ENCODE results near the gene SLC8A3.

Gene SLC8A3

DNA sequence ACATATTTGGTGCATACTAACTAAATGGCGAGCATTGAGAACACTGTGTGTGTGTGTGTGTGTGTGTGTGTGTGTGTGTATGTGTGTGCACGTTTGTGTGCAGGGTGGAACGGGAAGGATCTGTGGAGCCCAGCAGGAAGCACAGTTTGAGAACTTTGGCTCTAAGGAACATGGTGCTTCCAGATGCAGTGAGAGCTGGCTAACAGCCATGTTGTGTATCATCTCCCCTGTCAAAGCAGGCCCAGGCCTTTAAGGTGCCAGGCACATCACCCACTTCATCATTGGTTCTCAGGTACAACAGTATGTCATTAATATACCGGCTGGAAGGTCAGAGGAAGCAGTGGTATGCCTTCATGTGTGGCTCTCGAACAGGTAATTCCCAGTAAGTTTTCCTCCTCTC, 72.5 kb downstream of the SLC8A3 start:
- no peak for DNase-seq

DNA sequence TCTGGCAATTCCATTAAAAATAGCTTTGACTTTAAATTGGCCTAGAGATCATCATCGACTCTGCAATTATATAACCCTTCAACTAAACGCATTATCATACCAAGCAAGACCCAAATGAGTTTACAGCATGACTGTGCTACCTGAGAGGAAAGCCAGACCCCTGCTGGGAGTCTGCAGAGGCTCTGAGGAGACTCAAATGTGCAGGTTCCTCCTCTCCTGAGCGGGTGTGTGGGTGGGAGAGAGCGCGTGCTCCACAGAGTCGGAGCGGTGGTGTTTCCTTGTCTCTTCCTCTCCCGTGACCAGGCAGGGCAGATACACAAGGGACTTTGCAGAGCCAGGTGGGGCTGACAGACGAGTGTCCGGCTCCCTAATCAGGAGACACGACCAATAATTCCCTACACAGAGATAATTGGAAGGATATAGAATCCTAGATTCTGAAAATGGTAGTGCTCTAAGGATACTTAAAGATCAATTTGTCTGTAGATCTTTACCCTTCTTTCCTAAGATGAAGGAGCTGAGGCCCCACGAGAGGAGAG, 74.1 kb downstream of the SLC8A3 start:
- no peak for DNase-seq

DNA sequence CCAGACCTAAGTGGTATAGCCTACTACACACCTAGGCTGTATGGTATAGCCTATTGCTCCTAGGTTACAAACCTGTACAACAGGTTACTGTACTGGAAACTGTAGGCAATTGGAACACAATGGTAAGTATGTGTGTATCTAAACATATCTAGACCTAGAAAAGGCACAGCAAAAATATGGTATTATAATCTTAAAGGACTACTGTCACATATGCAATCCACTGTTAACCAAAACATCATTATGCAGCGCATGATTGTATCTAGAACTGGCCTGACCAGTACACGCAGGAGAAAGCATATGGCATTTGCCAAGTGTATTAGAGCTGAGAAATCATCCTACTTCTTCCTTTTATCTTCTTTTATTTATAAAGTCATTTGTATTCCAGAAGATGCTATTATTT, 75.5 kb downstream of the SLC8A3 start:
- no peak for DNase-seq

DNA sequence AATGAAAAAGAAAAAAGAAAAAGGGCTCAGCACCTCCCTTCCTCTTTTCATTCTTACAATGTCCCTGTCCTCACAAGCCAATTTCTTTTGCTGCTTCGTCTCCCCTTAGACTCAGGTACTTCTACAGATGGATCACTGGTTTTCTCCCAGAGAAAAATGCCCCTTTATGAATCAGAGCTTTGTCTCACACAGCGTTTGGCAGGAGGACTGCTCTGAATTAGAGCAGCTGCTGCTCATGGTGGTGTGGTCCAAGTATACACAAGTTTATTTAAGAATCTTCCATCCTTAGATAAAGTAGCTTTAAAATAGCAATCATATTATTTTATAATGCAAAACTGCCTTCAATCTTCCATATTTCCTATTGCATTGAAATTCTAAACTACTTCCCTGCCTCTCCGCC, 80.3 kb downstream of the SLC8A3 start:
- DNase-seq: no peak

DNA sequence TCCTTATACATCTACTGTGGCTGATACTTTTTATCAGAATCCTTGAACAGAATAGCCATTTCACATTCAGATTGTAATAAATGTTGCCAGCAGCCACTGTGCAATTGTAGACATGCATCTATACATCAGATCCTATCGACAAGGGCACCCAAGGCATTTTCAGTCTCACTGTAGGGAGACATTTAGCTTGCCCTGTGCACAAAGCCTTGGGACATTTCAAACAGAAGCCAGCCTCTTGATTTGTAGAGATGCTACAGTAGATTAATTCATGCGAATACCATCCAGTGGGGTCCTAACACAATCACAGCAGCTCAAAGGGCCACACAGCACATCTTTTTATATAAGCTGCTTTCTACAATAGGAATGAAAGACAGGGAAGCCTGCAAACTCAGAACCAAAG, 81.4 kb downstream of the SLC8A3 start:
- DNase-seq: no peak

DNA sequence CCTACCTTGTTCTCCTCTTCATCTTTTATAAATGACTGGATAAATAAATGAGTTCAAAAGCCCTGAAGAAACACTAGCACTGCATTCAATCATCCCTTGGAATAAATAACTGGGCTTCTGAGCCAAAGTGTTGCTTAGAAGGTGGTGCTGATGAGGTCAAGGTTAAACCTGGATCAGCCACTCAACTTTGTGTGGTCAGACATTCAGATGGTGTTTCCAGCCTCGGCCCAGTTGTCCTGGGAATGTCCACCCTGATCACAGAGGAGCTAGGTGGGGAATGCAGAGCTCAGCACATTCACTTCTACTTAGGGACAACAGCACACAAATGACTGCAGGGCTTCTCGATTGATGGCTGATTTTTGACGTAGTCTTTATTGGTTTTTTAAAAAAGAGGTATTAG, 88.7 kb downstream of the SLC8A3 start:
- DNase-seq: no peak

DNA sequence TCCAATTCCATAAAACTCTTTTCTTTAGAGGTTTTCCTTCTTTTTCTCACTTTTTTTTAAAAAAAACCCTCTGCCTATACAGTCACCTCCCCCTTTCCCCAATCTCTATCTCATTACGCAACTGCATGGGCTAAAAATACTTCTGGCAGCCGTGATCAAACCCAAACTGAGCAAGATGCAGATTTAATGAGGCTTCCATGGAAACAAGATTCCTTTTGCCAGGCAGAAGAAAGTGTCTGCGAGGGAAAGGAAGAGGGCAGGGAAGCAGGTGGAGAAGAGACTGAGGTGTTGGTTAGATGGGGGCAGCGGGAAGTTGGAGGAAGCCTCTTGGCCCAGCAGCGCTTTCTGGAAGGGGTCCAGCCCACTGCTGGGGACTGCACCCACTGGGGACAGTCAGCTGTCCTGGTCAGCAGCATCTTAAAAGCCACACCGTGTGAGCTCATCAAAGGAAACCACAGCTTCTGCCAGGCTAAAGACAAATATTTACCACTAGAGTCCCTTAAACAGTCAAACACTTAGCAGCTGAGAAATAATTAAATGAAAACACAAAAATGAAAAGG, 90.4 kb downstream of the SLC8A3 start:
- no peak for DNase-seq

DNA sequence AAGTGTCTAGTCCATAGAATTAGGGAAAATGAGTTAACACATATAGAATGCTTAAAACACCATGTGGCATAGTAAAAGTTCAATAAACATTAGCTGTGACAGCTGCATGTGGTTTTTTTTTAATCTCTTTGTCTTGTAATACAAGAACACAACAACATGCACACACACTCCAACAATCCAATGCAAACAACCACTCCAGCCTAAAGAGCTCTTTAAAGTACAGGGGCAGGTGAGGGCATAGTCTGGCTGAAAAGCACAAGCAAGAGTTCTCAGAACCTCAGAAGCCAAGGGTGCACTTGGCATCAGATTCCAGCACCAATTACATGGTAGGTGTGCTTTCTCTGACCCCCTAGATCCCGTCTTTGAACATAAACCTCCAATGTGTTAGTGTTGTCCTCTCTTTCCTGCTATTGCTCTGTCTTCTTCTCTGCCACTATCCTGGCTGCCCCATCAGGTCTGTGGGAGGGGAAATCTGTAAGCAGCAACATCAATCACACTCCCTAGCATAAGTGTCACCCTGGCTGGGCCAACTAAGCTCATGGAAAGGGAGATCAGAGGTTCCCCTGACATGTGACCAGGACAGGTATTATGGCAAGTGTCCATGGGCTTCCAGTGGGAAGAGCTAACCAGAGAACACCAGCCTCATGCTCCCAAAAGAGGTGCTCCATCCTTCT, 91.0 kb downstream of the SLC8A3 start:
- DNase-seq: no peak

DNA sequence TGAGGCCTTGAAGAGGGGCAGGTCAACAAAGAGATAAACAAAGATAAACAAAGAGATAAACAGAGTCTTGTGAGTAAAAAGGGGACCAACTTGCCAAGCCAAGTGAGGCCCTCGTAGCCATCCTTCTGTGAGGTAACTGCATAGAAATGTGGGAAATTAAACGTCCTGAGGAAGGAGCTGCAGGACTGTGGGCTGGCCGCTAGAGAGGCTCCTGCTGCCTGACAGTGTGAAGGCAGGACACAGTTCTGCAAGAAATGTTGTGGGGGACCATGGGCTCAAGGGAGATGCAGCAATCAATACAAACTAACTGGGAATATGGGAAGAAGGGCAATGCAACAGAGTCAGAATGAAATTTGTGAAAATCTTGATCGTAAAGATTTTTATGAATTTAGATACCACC, 91.9 kb downstream of the SLC8A3 start:
- DNase-seq: no peak

DNA sequence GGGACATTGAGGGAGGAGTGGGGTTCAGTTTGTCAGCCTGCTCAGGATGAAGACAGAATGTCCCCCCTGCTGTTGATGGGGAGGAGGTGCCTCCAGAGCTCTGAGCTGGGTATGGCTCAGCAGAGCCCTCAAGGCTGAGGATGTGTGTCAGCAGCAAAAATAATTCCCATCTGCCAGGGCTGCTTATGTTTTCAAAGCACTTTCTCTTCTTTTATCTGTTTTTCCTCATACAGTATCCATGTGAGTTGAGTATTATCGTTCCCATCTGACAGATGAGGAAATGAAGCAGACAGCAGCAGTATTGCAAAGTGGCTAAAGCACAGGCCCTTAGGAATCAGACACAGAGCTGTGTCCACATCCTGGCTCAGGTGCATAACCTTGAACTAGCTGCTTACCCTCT, 94.1 kb downstream of the SLC8A3 start:
- no peak for DNase-seq

DNA sequence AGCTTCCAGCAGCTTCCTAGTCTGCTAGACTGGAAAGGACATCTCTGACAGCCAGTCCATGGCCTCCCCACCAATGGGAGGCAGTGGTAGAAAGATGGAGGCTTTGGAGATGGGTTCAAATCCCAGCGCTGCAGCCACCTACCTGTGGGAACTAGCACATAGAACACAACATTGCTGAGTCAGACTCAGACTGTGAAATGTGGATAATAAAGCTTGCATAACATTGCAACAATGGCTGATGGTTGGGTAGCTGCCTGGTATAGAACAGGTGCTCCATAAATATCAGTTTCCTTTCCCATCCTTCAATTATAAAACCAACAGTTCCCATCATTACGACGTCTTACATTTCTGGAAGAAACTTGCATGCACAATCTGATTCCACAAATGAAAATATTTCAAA, 94.6 kb downstream of the SLC8A3 start:
- DNase-seq: no peak

DNA sequence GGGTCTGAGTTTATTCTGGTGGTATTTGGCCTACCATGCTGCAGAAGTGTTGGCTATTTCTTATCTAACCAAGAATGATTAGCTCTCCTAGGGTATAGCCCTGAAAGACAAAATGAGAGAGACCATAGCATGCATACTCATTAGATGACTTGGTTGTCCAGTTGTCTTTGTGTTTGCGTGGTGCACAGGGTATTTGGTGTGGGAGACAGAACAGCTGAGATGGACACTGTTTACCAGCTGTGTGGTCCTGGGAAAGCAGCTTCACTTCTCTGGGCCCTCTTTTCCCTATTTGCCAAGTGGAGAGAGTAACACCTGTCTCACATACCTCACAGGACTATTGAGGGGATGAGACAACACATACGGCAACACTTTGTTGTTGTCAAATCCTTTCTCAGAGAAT, 95.6 kb downstream of the SLC8A3 start:
- no peak for DNase-seq

DNA sequence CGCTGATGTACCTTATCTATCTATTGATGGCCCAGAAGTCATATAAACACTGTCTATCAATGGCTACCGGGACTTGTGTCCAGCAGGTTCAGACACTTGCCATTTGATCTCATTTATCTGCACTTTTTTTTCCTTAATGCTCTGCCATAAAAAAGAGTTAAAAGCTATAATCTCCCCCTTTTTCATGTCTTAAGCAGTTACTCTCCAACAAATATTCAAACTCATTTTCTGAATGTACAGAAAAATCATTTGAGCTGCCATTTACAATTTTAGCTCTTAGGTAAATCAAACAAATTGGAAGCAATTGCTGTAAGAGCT, 101.4 kb downstream of the SLC8A3 start:
- DNase-seq: no peak

DNA sequence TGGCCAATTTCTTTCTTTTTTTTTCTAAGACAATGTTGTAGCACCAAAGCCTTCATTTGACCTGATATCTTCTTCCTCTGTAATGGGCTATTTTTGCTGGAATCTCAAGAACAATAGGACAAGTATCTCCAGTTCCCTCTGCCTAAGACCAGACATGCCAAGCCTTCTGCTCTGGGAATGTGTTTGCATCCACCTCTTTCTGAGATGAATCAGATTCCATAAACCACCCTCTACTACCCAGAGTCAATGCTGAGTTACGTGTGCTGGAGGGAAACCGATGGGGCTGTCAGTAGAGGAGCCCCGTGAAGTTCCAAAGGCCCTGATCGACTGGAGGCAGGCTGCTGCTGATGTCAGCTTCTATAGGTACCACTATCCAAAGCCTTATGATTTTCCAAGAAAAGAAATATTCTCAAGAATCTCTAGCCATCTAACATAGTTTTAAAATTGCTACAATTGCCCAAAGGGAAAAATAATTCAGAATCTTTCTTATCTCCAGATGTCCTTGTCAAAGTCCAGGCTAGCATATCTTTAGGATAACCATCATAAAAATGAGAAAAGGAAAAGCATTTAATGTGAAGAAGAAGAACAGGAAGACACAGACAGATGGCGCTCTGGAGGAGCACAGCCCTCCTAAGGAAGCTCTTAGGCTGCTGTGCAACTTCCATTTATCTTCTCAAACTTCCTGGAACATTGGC, 101.9 kb downstream of the SLC8A3 start:
- DNase-seq: no peak

DNA sequence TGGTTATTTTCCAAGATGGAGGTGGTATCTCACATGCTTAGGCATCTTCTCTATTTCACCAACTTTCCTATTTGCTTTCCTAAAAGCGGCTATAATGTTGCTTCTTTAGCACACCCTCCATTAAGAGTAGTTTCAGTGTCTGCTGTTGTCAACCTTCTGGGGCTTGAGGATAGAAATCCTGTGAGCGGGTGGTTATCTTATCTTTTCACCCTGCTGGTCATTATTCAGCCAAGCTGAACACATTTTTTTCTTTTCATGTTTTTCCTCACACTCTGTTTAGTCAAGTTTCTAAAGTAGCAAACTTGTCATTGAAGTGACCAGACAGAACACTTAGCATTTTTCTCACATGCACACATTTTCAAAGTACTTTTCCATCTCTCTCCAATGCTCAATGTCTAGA, 104.5 kb downstream of the SLC8A3 start:
- no peak for DNase-seq

DNA sequence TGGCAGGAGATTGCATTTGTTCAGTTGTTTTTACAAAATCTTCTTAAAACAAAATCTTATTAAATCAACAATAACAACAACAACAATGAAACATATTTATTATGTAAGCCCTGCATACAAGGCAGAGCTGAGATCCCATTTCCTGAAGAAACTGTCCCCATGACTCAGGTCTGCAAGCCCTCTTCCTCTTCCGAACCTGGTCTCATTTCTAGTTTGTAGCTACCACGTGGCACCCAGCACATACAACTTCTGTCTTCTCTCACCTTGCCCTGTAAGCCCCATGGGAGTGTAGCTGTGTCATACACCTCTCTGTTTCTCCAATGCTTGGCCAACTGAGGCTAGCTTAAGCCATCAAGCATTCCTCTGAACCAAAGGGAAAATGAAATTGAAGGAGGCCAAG, 106.4 kb downstream of the SLC8A3 start:
- no peak for DNase-seq

DNA sequence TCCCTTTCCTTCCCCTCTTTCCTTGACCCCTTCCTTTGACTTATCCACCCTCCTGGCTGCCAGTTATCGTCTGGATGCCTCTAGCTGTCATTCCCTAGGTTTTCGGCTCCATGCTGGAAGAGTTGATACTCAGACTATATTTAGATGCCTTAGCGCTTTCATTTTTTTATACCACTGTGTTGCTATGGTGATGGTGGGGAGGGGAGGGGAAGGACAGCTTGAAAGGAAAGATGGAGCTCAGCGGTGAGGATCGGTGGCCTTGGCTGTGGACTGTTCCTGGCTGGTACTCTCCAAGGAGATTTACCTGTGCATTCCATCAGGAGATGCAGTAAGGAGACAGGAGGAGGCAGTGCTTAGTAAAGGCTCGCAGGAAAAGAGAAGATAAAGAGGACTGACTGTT, 108.7 kb downstream of the SLC8A3 start:
- no peak for DNase-seq

DNA sequence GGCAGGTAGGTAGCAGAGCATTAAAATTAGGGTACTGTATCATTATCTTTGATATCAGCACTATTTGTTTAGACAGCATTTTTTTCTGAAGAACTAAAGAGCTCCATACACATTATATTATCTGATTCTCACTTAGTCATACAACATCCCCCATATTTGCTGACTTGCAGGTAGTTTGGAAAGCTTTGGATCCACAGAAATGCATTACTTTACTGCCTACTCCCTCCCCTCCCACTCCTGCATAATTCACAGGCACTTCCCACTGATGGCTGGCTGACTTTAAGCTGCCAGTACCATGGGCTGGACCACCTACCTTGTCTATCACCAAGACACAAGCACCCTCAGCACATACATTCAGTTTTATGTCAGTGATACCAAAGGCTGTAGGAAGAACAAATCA, 110.4 kb downstream of the SLC8A3 start:
- no peak for DNase-seq

DNA sequence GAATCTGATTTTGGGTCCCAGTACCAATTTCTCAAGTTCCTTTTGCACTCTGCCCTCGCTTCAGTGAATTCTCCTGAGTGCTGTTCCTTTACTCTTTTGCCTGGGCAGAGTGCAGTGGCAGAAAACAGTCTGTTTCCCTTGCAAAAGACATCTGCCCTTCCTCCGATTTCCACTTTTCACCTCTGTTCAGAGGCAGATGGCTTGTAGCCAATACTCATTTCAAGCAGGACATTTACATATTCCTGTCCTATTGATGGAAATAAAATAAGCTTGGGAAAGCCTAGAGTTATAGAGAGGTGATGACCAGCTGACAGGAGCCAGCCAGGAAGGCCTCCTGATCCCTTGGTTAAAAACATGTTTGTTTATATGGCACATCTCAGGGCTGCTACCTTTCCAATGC, 111.0 kb downstream of the SLC8A3 start:
- no peak for DNase-seq

DNA sequence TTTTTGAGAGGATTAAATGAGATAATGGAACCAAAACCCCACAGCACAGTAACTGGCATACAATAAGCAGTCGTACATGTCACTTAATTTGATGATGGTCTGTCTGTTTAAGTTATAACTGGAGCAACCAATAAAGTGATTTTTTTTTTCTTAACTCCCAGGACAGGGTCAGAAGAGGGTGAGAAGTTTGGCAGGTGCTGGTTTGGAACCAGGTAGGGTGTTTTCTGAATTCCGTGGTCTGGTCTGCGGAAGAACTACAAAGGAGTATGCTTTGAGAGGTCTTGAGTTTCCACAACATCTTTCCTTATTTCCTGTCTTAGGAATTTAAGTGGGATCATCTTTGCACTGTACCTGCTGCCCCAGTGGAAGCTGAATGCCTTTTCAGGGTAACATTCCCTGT, 111.7 kb downstream of the SLC8A3 start:
- DNase-seq: no peak

DNA sequence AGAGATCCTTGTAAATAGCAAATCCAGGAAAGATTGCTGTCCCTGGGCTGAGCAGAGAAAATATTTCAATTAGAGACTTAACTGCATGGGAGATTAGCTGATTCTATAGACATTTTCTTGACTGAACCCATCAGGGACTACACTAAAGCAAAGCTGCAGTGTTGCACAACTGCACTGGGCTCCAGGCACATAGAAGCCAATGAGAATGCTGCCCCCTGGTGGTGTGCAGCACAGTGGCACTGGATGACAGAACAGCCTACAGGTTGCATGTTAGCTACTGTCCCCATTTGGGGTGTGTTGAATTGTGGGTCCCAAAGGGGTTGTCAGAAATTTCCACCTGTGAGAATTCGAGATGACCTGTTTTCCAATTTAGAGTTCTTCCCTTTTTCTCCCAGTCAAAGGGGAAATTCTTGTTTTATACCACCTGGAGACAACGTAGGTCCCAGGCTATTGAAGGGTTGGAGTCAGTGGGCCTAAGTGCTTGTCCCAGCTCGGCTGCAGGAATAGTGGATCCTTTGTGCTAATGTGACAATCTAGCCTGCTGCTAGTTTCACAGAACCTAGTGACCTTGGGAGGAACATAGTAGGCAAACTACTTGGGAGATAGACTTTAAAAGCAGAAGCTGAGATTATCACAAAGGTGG, 114.7 kb downstream of the SLC8A3 start:
- no peak for DNase-seq

DNA sequence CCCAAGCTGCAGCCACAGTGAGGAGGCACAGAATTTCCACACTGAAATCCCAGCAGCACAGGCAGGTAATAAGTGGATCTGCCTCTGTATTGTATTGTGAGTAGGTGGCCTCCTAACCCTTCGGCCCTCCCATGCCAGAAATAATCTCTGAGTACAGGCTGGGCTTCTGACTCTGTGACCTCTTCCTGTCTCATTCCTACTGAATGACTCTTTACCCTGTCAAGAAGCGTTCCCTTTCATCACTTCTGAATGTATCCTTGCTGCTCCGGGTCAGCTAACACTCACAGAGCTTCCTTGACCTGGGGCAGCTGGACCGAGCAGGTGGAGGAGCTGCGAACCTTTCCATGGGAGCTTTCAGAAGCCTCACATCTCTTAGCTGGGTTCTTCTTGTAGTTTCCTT, 119.6 kb downstream of the SLC8A3 start:
- no peak for DNase-seq

DNA sequence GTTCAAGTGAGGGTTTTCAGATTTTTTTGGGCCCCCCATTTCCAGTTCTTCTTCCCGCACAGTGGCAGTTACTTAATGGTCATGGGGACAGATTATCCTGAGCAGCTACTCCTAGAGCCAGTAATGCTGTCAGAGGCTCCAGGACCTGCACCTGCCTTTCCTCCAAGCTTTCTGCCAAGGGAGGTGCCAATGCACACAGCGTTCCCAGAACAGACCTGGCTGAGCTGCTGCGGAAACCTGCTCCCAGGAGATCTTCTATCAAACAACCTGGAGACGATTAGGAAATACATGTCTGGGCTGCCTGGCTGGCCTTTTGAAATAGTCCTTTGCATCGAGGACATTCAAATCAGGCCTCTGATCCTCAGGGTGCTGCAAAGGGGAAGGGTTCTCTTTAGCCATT, 120.9 kb downstream of the SLC8A3 start:
- DNase-seq: no peak
